Ramos (cell line): ENCODE data around the gene ERP27.

Source experiments
- in situ Hi-C: fragments of 300-500 bp; cut with MboI; formaldehyde crosslinking; loops from one replicate; pipeline ENCODE4 v1.14.3; 2022; ENCODE audit warnings: low sequenced_read_pairs; ENCODE audit not compliant: unreplicated experiment

Gene ERP27

GRCh38 chr12:14938301-14938700, at the start of gene ERP27:
ERP27 (minus strand) TSS chr12:14938537; CDS start chr12:14938508, 29 bp downstream.
- in situ Hi-C loops: no loop called here

GRCh38 chr12:14988035-14988434, 49.7 kb upstream of the ERP27 start:
- in situ Hi-C loops: no loop called here

DNA sequence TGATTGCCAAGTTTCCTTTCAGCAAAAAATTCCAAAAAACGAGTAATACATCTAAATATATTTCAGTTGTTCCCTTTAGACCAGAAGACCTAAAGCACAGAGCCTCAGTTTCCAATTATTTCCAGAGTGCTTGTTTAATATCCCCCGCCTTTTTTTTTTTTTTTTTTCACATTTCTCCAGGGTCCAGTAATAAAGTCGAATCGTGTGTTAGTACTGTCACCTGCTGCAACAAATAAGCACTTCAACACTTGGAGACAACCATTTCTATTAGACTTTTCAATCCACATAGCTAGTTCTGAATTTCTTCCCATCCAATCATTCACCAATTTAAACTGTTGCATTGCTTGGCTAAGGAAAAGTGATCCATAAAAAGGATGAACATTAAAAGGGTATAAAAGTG, 48.1 kb upstream of the ERP27 start:
- in situ Hi-C loops: no loop called here

DNA sequence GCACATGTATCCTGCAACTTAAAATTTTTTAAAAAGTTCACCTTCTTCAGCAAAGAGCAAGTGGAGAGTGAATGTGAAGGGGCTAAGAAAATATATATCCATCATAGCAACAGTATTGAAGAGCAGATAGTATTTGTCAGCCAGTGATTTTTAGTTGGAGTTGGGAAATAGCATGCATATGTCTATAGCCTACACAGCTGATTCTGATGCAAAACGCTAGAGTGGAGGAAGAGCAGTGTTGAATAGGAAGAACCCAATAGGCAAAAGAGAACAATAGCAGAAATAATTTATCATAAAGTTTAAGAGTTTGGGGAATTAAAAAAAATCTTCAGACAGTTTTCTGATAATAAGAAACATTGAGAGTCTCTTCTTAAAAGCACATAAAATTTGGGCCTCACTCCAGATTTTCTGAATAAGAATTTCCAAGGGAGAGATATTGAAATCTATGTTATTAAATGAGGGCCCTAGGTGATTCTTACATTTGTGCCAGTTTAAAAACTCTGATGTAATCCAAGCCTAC, 46.5 kb upstream of the ERP27 start:
- in situ Hi-C loops: no loop called here

DNA sequence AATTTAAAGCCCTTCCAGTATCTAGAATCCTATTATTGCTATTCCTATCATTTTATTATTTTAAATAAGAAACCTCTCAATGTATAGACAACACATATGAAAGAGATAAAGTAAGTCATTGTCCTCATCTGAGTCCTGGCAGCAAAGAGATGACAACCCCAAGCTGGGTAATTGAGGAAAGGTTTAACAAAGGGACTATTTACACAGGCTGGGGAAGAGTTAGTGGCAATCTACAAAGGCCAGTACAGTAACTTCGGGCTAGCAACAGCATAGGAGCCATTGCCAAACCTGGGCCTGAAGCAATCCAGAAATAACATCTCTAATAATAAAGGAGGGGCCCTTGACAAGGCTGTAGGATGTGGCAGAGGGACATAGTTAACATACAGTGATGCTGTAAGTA, 45.7 kb upstream of the ERP27 start:
- in situ Hi-C loops: no loop called here

GRCh38 chr12:14982991-14983390, 44.7 kb upstream of the ERP27 start:
- in situ Hi-C loops: no loop called here

- in situ Hi-C loops: no loop called here
Observed at GRCh38 chr12:14982562-14982961, 44.2 kb upstream of the ERP27 start.

- in situ Hi-C loops: no loop called here
Observed at GRCh38 chr12:14981049-14981448, 42.7 kb upstream of the ERP27 start.

DNA sequence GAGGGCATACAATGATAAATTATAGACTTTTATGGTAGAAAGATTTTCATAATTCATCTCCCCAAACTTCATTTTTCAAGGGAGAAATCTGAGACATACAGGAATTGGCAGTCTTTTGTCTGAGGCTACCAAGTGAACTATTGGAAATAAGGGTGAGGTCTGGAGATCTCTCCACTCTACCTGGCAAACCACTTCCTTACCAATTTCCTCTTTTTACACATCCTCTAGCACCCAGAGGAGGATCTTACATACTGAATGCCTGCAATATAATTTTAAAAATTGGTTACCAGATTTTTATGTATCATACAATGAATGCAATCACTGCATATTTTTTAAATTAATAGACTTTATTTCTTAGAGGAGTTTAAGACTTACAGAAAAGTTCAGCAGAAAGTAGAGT, 41.1 kb upstream of the ERP27 start:
- in situ Hi-C loops: no loop called here

- in situ Hi-C loops: no loop called here
Observed at GRCh38 chr12:14976658-14977057, 38.3 kb upstream of the ERP27 start.

- in situ Hi-C loops: no loop called here
Observed at GRCh38 chr12:14975457-14975856, 37.1 kb upstream of the ERP27 start.

DNA sequence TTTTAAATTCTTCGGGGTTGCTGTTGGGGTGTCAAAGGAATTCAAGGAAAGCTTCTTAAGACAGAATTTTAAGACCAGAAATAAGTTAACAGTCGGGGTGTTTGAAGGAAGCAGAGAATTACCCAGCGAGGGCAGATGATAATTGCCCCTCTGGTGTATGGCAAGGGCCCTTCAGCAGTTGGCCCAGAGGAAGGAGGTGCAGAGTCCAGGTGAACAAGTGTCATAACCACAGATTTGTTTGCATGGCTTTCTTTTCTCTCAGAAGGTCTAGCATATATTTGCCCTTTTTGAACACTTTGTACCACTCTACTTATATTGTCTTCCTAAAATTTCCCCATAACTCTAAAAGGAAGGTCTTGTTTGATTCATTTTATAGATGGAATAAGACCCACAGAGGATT, 36.3 kb upstream of the ERP27 start:
- in situ Hi-C loops: loop anchor here (25.0 kb wide), 1 partner anchor 712 kb away; no protein-coding TSS in a partner anchor

DNA sequence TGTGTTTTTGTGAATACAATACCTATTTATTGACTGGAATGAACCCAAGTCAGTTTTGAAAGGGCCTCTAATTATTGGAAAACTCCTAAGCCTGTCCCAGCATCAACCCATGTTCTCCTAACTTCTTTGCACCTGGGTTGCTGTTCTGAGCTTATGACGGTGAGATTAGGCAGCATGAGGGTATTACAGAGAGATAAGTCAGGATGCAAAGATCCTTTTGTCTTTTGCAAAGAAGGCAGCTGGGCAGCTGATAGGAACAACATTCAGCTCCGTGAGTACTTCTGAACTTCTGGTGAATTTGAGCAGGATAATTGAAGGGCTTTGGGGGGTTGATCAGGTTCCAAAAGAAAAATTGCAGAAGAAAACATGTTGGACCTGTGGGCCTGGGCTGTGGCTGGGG, 34.5 kb upstream of the ERP27 start, which contains the start of gene PDE6H:
PDE6H (plus strand) TSS at position 227 of the 400 bp plus-strand sequence. CDS start 4,971 bp downstream, outside the sequence.
- in situ Hi-C loops: loop anchor here (25.0 kb wide), 1 partner anchor 711 kb away; no protein-coding TSS in a partner anchor

- in situ Hi-C loops: loop anchor here (25.0 kb wide), 1 partner anchor 708 kb away; no protein-coding TSS in a partner anchor
Observed at GRCh38 chr12:14970473-14970872, 32.1 kb upstream of the ERP27 start.

DNA sequence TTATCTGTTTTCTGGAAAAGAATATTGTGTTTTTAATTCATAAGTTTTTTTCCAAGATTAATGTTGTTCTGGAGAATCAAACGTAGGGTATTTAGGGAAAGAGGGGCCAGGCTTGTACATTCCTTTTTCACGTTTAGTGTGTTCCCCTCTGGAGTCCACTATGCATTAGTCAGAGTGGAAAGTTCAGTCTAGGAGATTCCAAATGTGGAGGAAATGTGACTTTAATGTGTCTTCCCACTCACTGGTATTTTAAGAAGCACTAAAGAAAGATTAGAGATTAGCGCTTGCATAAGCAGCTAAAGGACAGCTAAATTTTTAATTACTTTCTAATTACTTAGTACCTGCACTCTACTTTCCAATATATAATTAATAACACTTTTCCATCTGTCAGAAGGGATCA, 30.1 kb upstream of the ERP27 start:
- in situ Hi-C loops: loop anchor here (25.0 kb wide), 1 partner anchor 706 kb away; no protein-coding TSS in a partner anchor

DNA sequence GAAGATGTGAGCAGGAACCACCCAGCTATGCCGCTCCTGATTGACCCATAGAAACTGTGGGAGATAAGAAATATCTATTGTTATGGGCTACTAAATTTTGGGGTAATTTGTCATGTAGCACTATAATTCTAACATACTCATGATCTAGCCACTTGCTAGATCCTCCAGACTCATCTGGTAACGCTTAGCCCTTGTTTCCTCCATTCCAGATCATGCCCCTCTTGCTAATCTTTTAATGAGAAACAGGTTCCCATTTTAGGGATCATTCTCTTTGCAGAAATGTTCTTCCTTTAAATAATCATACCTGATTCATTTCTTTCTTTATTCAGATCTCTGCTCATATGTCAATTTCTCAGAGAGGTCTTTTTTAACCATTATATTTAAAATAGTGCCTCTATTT, 26.9 kb upstream of the ERP27 start:
- in situ Hi-C loops: loop anchor here (25.0 kb wide), 1 partner anchor 703 kb away; no protein-coding TSS in a partner anchor

DNA sequence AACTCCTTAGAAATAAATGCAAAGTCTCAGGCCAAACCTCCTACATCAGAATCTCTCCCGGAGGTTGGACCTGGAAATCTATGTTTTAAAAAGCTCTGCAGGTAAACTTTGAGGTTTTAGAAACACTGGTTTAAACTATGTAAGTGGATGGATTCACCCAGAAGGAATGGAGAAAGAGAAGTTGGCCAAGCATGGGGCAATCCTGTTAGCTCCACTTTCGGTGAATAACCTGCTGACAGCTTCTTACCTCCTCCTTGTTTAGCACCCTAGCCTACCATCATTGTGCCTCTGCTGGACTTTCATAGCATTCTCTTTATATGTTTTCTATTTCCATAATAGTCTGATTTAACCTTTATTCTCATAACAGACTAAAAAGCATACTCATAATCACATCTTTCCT, 26.1 kb upstream of the ERP27 start:
- in situ Hi-C loops: loop anchor here (25.0 kb wide), 1 partner anchor 702 kb away; no protein-coding TSS in a partner anchor

DNA sequence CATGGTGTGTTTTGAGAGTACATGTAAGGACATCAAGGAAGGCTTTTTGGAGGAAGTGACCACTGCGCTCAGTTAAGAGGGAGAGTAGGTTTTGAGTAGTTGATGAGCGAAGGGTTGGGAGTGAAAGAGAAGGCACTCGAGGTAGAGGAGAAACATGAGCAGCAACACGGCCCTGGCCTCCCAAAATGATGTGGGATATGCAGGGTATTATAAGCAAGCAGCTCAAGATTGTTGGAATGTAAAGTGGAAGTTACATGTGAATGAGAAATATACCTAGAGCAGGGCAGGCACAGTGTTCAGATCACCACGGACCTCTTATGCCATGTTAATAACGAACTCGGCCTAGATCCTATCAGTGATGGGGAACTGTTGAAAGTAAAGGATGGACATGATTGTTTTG, 25.2 kb upstream of the ERP27 start:
- in situ Hi-C loops: loop anchor here (25.0 kb wide), 1 partner anchor 701 kb away; no protein-coding TSS in a partner anchor

GRCh38 chr12:14962797-14963196, 24.5 kb upstream of the ERP27 start:
- in situ Hi-C loops: loop anchor here (25.0 kb wide), 1 partner anchor 700 kb away; no protein-coding TSS in a partner anchor

- in situ Hi-C loops: loop anchor here (25.0 kb wide), 1 partner anchor 700 kb away; no protein-coding TSS in a partner anchor
Observed at GRCh38 chr12:14962153-14962539, 23.8 kb upstream of the ERP27 start.

DNA sequence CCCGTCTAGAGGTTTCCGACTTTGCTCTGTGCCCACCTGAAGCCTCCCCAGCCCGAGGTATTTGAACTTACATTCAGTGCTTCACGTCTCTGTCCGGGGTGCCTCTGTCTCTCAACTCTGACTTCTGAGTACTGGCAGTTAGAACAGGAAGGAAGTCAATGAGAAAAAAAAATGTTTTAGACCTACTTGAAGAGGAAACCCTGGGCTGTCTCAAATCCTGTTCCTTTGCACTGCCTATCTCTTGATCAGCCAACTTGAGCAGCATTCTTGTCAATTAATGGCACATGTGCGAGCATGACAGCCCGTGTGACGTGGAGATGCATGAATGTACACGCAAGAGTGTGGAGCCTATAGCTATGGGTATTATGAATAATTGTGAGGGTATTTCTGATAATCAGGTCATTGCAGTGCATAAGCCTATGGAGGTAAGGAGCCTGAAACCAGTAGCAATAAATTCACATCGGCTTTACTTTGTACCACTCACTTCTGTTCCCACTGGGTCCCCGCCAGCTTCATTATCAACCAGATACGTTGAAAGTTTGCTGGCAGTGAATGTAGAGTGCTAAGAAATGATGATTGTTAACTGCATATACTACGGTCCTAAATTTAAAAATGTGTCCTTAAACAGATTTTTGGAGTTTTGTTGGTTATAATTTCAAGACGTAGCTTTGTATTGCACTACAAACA, 23.3 kb upstream of the ERP27 start, which contains the start of gene ARHGDIB:
ARHGDIB (minus strand) TSS at position 136 of the 687 bp plus-strand sequence. CDS start 10,889 bp downstream, outside the sequence.
- in situ Hi-C loops: loop anchor here (25.0 kb wide), 1 partner anchor 699 kb away; no protein-coding TSS in a partner anchor
